Stimulated activated CD4-positive, alpha-beta T cell treated with anti-CD3 and anti-CD28 coated beads, TNF-alpha, amount 100 ng/mL, for 24 hours (primary cell): ENCODE results near the gene ISYNA1.

Source experiments
- DNase-seq, 3 experiments: peaks; one replicate each; pipeline ENCODE4 v3.0.0-alpha.2; 2020; ENCODE audit warnings: low read depth in 3 of 3

ISYNA1 gene

GRCh38 chr19:18467978-18468377 lies 30.0 kb upstream of the ISYNA1 start:
- no peak for DNase-seq

- DNase-seq: no peak
Observed at GRCh38 chr19:18466354-18466753, 28.4 kb upstream of the ISYNA1 start.

DNA sequence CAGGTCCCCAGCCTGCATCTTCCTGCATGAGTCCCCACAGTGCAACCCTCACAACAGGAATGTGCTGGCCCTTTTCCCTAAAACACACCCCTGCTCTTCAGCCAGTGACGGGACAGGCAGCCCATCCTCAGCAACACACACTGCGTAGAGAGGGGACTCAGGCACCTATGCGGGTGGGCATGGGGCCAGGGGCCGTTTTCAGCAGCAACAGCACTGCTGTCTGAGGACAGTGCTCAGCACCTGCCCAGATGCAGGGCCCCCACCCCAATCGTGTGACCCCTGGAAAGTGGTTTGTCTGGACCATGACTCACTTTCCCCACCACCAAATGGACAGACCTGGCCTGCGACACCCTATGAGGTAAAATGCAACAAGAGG lies 28.0 kb upstream of the ISYNA1 start:
- DNase-seq: no peak

- no peak for DNase-seq
Observed at GRCh38 chr19:18465214-18465963, 27.5 kb upstream of the ISYNA1 start.

GRCh38 chr19:18464646-18465045 lies 26.7 kb upstream of the ISYNA1 start:
- DNase-seq: no peak

DNA sequence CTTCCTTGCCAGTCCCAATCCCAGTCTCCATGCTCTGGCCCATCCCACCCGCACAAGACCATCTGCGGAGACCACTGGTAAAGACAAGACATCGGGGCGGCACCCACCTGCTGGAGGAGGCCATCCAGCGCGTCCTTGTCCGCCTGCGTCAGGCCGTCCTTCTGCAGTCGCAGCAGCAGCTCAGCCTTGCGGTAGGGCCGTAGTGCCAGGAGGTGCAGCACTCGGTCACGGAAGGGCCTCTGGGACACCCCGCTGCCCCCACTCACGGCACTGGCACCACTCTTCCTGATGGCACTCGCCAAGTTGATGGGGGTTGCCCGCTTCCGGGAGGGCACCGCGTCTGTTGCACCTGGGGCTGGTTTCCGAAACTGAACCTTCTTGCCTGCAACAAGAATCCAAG lies 23.5 kb upstream of the ISYNA1 start:
- DNase-seq: no peak

- DNase-seq: no peak
Observed at GRCh38 chr19:18460900-18461299, 23.0 kb upstream of the ISYNA1 start.

DNA sequence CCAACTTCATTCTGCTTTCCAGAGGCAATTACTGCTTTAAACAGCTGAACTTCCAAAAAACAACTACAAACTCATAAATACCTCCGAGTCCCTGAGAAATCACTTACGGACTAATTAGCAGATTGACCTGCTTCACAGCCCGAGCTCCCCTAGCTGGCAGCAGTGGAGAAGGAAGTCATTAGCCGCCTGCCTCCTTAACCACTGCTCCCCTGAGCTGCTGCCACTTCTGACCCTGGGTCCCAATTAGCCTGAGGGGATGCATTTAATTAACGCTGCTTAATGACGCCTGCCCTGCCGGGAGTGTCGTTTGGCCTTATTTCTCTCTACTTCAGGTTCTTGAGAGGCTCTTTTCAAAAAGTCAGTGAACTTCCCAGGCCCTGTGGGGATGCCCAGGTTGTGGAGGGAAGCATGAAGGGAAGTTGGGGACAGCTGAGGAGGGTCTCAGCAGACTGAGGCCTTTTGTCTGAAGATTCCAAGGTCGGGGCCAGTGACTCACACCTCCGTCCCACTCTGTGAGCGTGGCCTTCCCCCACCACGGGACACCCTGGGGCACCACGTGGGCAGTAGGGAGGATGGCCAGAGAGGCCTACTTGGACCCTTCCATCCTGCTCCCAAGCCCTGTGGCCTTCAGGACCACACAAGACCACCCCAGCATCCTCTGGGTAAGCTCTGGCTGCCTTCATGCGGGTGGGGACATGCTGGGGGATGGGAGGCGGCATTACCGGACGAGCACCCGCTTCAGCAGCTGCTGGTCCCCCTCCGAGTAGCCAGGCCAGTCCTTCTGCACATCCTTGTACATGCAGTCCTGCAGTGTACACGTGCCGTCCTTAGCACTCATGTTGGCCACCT lies 19.8 kb upstream of the ISYNA1 start:
- DNase-seq: no peak

- no peak for DNase-seq
Observed at GRCh38 chr19:18456974-18457373, 19.0 kb upstream of the ISYNA1 start.

GRCh38 chr19:18456279-18456678 lies 18.3 kb upstream of the ISYNA1 start:
- no peak for DNase-seq

GRCh38 chr19:18453269-18454024 lies 15.5 kb upstream of the ISYNA1 start:
- no peak for DNase-seq

DNA sequence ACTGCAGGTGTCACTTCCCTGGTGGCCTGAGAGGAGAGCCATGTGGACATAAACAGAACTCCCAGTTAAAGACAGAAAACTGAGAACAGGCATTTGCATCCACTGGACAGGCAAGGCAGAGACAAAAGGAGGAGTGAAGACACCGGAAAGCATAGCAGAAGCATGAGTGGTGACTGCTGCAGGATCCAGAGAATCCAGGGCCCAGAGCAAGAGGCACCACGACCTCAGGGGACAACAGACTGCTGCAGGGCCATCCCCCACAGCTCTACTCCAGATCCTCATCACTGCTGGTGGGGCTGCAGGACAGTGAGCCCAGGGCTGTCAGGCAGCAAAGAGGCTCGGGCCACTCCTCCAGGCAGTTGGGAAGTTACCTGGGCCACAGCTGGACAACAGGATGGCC lies 14.5 kb upstream of the ISYNA1 start:
- DNase-seq: no peak

DNA sequence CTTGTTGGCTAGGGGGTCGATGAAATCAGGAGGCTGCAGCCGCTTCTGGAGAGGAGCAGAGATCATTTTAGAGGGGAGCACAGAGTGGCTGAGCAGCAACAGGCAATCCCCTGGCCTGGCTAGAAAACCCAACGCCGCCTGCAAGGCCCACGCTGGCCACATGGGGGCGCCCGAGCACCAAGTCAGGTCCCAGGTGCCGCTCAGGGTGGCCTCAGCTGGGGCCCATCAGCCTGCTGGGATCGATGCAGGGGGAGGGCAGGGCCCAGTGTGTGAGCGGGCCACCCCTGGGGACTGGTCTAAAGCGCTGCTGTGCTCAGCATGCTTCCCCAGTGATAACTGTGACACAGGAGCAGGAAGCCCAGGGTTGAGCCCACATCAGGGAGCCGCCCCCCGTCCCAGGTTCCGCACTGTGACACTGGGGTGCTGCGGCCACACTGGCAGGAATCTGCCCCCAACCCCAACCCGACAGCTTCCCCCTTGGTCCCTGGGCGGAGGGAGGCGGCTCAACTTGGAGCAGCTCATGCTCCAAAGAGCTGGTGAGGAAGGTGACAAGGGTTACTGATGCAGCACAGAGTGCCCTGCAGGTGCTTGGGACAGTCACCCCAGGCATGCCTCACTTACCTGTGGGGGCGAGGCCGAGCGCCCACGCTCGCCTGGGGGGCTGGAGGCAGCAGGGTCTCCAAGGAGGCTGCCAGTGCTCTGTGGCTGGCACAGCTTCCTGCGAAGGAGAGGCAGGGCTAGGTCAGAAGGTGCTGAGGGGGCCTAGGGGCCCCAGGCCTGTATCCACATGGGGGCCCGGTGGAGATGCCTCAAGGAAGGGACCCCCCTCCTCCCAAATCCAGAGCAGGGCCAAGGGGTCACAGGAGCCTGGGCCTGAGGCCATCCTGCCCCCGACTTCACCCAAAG lies 13.3 kb upstream of the ISYNA1 start:
- DNase-seq: peak; percentile 78 to 86 (median 81)

GRCh38 chr19:18450021-18450930 lies 12.3 kb upstream of the ISYNA1 start:
- DNase-seq: no peak

DNA sequence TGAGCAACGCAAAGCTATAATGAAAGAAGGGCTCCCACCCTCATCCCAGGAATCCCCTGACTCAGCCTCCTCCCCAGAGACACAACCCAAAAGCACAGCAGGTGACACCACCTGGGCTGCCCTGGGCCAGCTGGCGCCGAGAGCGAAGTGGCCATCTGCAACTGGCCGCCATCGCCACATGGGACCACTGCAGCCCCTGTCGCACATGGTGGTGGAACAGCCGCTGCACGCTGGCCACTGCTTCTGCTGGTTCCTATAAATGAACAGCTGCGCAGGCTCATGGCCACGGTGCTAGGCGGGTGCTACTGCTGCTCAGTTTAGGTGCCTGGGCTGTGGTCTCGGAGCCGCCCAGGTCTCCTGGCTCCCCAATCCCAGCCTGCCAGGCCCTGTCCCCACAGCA lies 11.6 kb upstream of the ISYNA1 start:
- DNase-seq: no peak

DNA sequence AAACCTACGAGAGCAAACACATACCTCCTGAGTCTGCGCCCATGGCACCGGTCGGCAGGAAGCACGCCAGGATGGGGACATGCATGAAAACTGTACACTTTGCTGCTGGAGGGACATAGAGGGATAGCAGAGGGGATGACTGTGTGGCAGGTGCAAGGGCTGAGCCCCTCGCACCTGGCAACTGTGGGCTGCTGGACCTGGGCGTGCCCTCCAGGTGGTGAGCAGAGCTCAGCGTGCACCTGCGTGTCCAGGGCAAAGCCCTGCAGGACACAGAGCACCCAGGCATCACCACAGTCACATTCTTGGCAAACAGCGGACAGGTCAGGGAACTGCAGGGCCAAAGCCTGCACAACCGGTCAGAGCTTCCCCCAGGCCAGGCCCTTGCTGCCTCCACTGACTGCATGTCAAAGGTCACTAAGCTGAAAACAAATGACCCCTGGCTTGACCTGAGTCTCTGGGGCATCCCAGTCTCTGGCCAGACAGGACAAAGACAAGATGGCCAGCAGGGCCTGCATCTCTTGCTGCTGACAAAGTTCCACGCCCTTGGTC lies 9.0 kb upstream of the ISYNA1 start:
- no peak for DNase-seq

DNA sequence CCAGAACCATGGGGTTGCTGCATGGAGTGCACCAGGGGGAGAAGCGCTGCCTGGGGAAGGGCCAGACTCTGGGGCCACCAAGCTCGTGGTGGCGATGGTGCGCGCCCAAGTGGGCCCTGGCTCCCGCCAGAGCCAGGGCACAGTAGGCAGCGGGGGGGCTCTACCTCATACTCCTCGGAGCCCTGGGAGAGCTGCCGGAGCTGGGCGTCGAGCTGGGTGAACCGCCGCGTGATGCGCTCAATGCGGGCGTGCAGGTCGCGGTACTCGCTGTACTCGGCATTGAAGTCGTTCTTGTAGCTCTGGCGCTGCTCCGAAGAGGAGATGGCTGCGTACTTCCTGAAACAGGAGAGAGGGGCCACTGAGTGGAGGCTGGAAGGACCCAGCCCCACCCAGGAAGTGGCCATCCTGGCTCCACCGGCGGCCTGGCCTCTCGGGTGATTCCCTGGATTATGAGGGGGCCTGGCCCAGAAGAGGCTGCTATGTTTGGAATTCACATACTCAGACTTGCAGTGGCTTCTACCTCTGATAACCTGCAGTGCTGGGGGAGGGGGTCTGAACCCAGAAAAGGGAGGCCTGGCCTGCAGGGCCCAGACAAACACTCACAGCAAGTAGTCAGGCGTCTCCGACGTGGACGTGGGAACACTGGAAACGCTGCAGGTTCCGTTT lies 8.3 kb upstream of the ISYNA1 start:
- no peak for DNase-seq

DNA sequence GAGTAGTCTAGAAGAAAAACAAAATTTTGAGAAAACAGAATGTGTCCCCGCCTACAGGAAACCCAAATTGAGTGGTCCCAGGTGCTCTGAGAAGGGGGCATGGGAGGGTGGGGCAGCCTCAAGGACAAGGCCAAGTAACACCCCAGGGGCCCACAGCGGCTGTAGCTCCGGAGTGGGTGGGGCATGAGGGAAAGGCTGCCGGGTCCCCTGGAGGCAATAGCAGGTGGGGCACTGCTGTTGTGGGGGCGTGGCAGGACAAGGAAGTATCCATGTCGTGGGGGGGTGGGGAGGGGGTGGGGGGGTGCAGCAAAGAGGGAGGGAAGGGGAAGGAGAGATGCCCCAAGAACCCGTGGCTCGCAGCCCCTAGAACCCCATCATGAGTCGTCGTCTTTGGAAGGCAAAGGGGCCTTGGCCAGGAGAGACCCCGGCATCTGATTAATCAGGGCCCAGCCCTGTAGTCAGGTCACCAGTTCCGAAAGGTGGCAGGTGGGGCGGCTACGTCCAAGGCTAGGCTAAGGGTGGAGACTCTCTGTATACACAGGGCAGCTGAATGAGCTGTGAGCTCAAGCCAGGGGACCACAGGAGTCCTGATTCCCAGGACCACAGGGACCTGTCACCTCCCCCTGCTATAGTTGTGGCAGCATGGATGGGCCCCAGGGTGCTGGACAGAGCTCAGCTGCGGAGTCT lies 7.5 kb upstream of the ISYNA1 start:
- no peak for DNase-seq

GRCh38 chr19:18444513-18444912 lies 6.6 kb upstream of the ISYNA1 start:
- no peak for DNase-seq
